Effector memory CD4-positive, alpha-beta T cell (primary cell): ENCODE results near the gene FGD2.

Experiments
- DNase-seq, 3 donors: peaks; one replicate each; pipeline ENCODE4 v3.0.0-alpha.2; 2020
- H3K27ac ChIP-seq: 2 replicates; pipeline ENCODE4 v1.7.0; 2013; ENCODE audit warnings: mild to moderate bottlenecking, low read length, moderate library complexity; ENCODE audit not compliant: insufficient read depth, poor library complexity, severe bottlenecking
- H3K27me3 ChIP-seq: replicated peaks from 2 replicates; pipeline ENCODE4 v1.7.0; 2013; ENCODE audit warnings: mild to moderate bottlenecking, low read length; ENCODE audit not compliant: insufficient read depth, control insufficient read depth, poor library complexity, severe bottlenecking
- H3K36me3 ChIP-seq: 2 replicates; pipeline ENCODE4 v1.7.0; 2013; ENCODE audit warnings: mild to moderate bottlenecking, low read length, moderate library complexity; ENCODE audit not compliant: control insufficient read depth, insufficient read depth
- H3K4me1 ChIP-seq: 2 replicates; pipeline ENCODE4 v1.7.0; 2013; ENCODE audit warnings: low read length, mild to moderate bottlenecking; ENCODE audit not compliant: control insufficient read depth, insufficient read depth, poor library complexity, severe bottlenecking
- H3K4me3 ChIP-seq: 2 replicates; pipeline ENCODE4 v1.7.0; 2013; ENCODE audit warnings: low read length, low read depth, mild to moderate bottlenecking; ENCODE audit not compliant: insufficient read depth, poor library complexity, severe bottlenecking
- H3K9me3 ChIP-seq: 2 replicates; pipeline ENCODE4 v1.7.0; 2013; ENCODE audit warnings: mild to moderate bottlenecking, low read length, moderate library complexity; ENCODE audit not compliant: control insufficient read depth

FGD2 gene

GRCh38 chr6:37072526-37072925 is 67.1 kb downstream of the FGD2 start:
- Histone ChIP-seq H3K4me3 (no peak overlapping the region), H3K36me3 (no peaks in the 10 kb centered on the region), H3K27me3 (no peaks in the 10 kb centered on the region), H3K9me3 (no peaks in the 10 kb centered on the region), H3K4me1 (no peaks in the 10 kb centered on the region), H3K27ac (no peak overlapping the region)
- DNase-seq: no peak

GRCh38 chr6:37074053-37074827 is 68.8 kb downstream of the FGD2 start:
- Histone ChIP-seq H3K36me3 (no peaks in the 10 kb centered on the region), H3K9me3 (no peaks in the 10 kb centered on the region), H3K4me1 (no peaks in the 10 kb centered on the region), H3K27me3 (no peaks in the 10 kb centered on the region), H3K4me3 (no peak overlapping the region), H3K27ac (no peak overlapping the region)
- no peak for DNase-seq

- Histone ChIP-seq H3K4me3 (no peak overlapping the region), H3K27me3 (no peaks in the 10 kb centered on the region), H3K9me3 (no peaks in the 10 kb centered on the region), H3K27ac (no peak overlapping the region), H3K36me3 (no peaks in the 10 kb centered on the region), H3K4me1 (no peaks in the 10 kb centered on the region)
- DNase-seq: no peak
Observed at GRCh38 chr6:37077191-37077904, 71.9 kb downstream of the FGD2 start.

GRCh38 chr6:37077905-37078296 is 72.4 kb downstream of the FGD2 start:
- Histone ChIP-seq H3K36me3 (no peaks in the 10 kb centered on the region), H3K27me3 (no peaks in the 10 kb centered on the region), H3K4me3 (no peak overlapping the region), H3K27ac (no peak overlapping the region), H3K4me1 (no peaks in the 10 kb centered on the region), H3K9me3 (no peaks in the 10 kb centered on the region)
- no peak for DNase-seq
